ENCODE measurements around the gene ZDHHC18.
A peak's percentile ranks its signal among the peaks of the same experiment; 100 is the strongest.
"Not testable (repeated sequence)": the region's sequence is repeated elsewhere in the genome, so short reads cannot be mapped to it uniquely, and the experiment has no call there.

Gene ZDHHC18

DNA sequence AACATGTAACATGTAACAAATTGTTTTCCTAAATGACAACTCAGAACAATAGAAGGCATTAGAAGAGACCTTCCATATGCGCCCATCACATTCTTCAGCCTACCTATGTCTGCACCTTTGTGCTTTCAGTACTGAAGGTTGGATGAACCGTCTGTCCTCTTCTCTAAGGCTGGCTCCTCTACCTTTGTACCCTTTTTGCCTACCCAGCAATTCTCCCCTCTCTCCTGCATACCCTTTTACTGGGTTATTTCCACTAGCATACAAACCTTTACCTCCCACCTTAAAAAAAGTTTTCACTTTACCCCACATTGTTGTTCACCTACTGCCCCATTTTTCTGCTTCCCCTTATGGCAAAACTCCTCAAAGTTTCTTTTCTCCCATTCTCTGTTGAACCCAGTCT, 33.6 kb upstream of the ZDHHC18 start:
- no peak for DNase-seq

DNA sequence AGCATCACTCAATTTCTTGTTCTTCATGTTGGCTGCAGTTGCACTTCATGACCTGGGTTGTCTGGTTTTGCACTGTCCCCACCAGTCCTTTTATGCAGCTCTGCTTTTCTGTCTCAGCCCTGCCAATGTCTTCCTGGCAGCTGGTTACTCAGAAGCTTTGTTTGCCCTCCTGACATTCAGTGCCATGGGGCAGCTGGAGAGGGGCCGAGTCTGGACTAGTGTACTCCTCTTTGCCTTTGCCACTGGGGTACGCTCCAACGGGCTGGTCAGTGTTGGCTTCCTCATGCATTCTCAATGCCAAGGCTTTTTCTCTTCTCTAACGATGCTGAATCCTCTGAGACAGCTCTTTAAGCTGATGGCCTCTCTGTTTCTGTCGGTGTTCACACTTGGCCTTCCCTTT, 32.1 kb upstream of the ZDHHC18 start:
- DNase-seq = no peak

DNA sequence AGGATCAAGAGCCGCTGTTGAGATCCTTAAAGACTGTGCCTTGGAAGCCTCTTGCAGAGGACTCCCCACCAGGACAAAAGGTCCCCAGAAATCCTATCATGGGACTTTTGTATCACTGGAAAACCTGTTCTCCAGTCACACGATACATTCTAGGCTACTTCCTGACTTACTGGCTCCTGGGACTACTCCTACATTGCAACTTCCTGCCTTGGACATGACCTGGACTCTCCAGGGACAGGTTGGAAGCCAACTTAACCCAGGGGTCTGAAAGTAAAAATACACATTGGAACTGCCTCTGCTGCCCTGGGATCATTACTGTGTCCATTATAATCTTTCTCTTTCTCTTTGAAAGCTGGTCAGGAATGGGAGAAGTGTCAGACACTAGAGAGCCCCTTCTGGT, 28.9 kb upstream of the ZDHHC18 start:
- DNase-seq = no peak

DNA sequence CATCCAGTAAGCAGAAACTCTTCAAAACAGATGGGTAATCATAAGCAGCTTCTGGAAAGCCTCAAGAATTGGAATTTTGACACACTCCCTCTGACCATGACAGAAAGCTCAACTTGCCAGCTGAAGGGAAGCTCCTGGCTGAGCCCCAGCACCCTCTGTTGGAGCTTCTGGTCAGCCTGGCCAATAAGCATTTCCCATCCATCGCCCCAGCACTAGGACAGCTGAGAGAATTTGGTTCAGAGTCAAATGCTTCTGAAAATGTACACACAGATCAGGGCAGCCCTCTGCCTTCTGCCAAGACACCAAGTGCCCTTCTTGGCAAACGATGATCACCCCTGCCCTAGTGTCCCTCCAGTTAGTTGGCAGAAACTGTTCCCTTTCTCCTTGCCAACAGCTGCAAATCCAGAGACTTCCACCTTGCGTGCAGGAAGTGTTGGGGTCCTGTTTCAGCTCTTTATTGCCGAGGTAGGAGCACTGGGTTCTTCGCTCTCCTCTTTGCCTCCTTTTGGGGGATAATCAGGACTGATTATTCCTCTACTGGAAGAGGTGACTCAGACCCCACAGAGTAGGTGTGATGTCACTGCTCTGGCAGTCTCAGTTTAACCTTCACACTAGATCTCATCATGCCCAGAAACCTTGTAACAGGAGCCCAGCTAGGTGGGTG, 26.9 kb upstream of the ZDHHC18 start:
- peak; percentile 40 for DNase-seq

DNA sequence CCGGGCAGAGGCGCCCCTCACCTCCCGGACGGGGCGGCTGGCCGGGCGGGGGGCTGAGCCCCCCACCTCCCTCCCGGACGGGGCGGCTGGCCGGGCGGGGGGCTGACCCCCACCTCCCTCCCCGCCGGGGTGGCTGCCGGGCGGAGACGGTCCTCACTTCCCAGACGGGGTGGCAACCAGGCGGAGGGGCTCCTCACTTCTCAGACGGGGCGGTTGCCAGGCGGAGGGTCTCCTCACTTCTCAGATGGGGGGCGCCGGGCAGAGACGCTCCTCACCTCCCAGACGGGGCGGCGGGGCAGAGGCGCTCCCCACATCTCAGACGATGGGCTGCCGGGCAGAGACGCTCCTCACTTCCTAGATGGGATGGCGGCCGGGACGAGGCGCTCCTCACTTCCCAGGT, 22.6 kb upstream of the ZDHHC18 start:
- DNase-seq = not testable (repeated sequence)

DNA sequence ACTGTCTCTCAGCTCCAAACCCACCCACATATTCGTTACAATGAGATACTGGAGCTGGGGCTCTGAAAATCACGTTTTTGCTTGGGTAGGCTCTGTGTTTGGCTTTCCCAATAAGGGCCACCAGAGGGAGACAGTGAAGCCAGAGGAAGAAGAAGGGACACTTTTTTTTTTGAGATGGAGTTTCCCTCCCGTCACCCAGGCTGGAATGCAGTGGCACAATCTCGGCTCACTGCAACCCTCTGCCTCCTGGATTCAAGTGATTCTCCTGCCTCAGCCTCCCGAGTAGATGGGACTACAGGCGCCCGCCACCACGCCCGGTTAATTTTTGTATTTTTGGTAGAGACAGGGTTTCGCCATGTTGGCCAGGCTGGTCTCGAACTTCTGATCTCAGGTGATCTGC, 16.4 kb upstream of the ZDHHC18 start:
- DNase-seq = peak; percentile 82

DNA sequence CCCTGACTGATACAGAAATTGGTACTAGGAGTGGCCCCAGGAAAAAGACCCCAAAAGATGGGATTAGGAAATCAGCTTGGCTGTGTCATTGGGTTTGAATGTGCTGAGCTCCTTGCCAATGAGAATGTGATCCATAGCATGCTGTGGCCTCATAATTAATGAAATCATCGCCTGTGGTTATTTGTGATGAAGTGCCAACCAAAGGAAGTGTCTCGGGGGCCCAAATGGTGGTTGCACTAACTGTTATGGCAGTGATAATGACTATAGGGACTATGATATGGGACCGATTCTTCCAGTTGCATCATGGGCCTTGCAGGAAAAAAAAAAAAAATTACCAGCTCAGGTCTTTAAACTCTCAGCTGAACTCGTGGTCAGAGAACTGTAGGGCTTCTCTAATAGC, 15.4 kb upstream of the ZDHHC18 start:
- peak; percentile 52 for DNase-seq

DNA sequence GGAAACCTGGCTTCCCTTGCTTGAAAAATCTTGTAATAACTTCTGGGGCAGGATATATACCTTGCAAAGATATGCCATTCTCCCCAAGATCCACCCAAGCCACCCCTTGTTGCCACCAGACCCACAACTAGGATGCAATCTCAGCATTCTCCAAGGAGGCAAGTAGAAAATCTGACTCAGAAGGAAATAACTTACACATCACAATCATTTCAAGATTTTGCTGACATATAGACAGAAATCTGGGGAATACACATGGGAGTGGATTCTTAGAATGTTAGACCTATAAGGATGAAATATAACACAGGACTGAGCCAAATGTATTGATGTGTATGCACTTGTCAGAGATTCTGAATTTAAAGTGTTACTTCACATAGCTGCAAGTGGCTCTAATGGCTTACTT, 14.8 kb upstream of the ZDHHC18 start:
- DNase-seq = no peak

DNA sequence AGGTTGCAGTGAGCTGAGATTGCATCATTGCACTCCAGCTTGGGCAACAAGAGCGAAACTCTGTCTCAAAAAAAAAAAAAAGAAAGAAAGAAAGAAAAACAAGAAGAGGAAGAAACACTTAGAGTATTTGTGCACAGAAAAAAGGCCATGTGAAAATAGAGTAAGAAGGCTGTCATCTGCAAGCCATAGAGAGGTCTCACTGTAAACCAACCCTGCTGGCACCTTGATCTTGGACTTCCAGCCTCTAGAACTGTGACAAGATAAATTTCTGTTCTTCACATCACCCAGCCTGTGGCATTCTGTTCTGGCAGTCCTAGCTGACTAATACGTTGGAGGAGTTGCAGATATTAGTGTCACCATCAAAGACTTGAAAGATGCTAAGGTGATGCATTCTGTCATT, 12.1 kb upstream of the ZDHHC18 start:
- DNase-seq = no peak

DNA sequence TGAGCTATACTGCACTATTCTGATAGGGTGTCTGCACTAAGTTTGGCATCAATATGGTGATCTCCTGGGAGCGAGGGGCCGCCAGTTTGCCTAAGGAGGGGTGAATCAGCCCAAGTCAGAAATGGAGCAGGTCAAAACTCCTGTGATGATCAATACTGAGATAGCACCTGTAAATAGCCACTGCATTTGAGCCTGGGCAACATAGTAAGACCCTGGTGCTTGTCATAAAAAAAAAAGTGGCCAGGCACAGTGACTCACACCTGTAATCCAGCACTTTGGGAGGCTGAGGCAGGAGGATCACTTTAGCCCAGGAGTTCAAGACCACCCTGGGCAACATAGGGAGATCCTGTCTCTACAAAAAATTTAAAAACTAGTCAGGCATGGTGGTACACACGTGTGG, 11.6 kb upstream of the ZDHHC18 start:
- DNase-seq = no peak

DNA sequence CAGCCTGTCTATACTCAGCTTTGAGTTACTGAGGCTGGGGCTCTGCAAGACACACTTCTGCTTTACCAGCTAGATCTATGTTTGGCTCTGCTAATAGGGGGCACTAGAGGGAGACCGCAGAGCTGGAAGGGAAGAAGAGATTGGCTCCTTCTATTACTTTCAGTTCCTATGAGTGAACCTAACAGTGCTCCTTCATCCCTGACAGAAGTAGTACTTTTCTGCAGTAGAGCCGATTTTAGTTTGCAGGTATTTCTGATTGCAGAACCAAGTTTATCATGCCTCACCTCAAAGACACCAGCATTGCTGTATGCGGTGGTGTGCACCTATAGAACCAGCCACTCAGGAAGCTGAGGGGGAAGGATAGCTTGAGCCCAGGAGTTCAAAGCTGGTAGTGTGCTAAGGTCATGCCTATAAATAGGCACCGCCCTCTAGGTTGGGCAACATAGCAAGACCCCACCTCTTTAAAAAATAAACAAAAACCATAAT, 5.7 kb upstream of the ZDHHC18 start:
- DNase-seq = peak; percentile 71

DNA sequence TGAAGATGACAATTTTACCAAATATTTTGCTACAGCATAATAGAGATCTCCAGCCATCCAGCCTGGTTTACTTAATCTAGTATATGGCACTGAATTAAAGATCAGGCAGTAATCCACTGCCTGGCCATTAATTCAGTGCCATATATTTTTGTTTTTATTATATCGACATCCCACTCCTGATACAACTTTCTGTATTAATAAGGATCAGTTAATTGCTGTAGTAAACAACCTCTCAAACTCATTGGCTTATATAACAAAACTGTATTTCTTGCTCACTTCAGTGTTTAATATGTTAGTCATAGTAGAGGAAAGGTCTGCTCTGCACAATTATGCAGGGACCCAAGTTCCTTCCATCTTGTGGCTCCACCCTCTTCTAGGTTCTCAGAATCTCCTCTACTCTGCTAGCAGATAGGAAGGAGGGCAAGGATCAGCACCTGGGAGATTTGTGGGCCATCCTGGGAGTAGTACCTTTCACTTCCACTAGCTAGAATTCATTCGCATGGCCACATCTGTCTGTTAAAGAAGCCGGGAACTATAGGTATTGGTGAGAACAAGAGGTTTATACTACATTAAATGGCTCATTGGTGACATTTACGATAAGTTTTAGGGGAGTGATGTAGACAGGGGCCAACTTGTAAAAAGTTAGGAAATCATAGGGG, 3.6 kb upstream of the ZDHHC18 start:
- DNase-seq = no peak

DNA sequence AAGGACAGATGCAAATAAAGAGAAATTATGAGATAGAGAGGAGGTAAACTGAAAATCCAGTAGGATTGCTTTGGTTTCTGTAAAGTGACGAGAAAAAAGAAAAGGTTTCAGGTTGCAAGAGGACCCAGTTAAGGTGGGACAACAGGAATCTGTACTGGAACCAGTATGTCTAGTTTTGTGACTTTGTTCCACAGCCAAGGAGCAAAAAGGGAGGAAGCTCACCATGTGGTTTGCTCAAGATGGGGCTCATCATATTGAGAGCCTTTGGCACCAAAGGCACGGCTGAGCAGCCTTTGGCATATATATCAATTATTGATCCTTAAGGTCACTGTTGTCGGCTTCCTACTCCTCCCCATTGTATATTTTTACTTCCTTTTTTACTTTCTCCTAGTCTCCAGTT, 1.8 kb upstream of the ZDHHC18 start:
- DNase-seq = no peak

DNA sequence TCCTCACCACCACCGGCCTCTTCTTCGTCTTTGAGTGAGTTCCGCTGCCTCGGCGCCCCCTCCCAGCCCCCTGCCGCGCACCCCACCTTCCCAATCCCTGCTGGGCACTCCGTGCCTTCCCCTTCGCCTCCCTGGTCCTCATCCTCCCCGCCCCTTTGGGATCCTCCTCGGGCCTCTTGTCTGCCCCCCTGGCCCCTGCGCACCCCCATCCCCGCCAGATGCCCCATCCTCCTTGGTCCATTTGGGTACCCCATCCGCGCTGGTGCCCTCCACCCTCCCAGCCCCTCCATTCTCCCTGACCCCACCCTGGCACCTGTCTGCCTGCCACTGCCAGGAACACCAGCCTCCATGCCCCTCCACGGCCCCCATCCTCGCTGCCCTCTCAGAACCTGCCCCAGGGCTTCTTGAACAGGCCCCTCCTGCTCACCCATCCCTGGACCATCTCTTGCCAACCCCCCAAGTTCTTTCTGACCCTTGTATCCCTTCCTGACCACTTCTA, 667 bp downstream of the ZDHHC18 start:
- no peak for DNase-seq

DNA sequence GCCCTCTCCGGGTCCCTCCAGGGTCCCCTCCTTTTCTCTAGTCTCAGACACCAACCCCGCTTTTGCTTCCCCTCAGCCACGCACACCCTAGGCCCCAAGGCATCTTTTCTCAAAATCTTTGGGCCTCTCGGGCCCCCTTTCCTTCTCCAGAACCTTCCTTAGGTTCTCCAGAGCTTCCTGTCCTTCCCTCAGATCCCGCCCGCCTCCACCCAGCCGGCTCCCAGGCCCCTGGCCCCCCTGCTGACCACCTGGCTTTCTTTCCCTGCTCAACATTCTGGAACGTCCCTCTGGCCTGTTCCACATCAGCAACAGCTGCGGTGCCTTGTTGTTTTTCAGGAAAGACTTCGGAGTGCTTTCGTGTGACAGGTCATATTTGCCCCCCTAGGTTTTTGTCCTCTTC, 1.2 kb downstream of the ZDHHC18 start:
- no peak for DNase-seq

DNA sequence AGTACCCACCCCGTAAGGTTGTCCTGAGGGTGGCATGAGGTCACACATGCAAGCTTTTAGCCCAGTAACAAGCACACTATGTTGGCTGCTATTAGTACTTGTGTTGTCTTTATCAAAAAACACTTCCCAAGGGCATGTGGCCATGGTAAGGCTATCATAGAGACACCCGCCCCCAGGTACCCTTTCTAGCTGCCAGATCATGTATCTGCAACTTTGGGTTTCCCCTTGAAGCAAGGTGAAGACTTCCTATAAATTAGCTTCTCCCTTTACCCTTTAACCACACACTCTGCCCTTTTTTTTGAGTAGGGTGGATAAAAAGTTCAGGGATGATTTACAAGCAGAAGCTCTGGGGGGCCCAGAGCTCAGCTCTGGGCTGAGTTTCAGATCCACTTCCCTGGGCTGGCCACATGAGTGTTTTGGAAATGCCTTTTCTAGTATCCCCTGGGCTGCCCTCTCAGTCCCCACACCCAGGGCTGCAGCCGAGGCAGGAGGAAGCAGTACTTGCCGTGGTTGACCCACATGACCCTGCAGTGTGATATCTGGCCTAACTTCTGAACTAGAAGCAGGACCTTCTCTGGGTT, 2.0 kb downstream of the ZDHHC18 start:
- peak; percentile 34 for DNase-seq

DNA sequence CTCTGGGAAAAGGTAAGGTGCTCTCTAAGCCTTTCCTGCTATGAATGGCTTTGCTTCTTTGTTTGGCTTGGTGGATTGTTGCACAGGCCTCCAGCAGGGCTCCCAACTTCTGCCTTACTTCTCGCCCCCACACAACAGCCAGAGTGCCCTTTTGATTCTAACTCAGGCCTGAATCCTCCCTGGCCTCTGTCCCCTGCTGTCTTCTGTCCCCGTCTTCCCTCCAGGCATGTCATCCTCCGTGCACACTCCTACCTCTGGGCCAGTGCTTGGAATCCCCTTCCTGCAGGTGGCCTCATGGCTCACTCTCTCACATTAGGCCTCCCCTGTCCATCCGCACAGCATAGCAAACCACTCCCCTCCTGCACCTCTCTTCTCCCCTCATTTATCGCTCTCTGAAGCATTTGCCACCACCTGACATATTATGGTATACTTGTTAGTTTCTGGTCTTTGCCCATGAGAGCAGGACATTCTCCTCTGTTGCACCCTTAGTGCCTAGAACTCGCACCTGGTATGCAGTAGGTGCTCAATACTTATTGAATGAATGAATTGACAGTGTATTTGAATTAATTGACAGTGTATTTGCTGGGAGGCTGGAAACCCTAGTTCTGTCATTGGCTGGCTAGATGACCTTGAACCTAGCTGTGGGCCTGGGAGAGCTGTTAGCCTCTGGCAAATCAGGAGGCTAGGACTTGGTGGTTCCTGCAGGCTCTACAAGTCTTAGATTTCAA, 2.9 kb downstream of the ZDHHC18 start:
- DNase-seq = no peak

DNA sequence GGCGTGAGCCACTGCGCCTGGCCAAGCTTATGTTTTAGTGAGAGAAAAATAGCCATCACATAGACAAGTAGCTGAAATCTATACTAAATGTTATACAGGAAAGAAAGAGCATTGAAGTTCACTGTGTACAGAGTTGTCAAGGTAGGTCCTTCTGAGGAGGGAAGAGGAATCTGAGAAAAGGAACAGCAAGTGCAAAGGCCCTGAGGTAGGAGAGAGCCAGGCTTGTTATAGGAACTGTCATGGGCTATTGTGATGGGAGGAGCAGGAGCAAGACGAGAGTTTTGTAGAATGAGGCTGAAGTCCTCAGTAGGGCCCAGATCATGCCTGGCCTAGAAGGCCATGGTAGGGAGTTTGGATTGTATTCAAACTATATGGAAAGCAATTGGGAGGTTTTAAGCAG, 4.6 kb downstream of the ZDHHC18 start:
- DNase-seq = no peak

DNA sequence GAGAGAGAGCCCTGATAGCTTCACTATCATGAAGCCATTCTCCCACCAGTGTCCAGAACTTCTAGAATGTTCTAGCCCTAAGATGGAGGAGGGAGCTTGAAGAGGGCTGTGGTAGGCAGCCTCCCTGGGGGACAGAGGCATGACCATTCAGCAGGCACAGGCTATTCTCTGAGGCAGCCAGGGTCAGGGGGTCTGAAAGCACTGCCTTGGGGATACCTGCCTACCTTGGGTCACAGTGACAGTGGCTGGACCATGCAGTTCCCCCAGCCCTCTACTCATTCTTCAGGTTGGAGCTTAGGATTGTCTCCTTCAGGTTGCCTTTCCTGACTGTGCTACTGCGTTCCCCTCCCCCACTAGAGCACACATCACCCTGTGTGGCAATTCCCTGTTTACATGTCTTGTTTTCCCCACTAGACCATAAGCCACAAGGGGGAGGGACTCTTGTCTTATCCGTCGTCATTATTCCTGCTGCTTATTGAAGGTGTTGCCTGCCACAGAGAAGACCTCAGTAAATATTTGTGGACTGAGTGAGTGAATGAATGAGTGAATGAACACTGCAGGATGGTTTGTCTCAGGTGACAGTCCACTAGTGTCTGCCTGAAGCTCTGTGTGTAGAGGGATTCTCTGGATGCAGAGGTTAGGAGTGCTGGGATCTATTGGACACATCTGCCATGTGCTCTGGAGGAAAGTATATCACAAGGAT, 5.2 kb downstream of the ZDHHC18 start:
- peak; percentile 29 for DNase-seq

DNA sequence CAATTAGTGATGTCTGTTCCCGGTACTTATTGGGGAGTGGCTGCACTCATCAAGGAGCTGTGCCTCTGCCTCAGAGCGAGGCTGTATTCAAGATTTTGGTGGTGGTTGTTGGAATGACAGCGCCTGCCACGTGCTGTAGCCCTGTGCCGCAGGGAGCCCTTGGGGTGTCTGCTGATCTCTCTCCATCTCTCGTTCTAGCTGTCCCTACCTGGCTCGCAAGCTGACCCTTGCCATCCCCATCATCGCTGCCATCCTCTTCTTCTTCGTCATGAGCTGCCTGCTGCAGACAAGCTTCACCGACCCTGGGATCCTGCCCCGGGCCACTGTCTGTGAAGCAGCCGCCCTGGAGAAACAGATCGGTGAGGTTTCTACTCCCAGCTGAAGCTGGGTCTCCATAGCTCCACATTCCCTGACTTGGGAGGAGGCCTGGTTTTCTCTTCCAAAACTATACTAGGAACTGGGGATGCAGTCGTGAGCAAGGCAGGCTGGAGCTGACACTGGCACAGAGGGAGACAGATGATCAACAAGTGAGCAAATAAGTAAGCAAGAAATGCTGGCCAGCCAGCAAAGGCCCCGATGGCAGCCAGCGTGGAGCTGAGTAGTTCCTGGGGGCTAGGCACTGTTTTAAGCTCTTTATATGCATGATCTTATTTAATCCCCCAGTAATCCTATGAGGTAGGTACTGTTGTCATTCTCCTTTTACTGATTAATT, 5.9 kb downstream of the ZDHHC18 start:
- DNase-seq = no peak

DNA sequence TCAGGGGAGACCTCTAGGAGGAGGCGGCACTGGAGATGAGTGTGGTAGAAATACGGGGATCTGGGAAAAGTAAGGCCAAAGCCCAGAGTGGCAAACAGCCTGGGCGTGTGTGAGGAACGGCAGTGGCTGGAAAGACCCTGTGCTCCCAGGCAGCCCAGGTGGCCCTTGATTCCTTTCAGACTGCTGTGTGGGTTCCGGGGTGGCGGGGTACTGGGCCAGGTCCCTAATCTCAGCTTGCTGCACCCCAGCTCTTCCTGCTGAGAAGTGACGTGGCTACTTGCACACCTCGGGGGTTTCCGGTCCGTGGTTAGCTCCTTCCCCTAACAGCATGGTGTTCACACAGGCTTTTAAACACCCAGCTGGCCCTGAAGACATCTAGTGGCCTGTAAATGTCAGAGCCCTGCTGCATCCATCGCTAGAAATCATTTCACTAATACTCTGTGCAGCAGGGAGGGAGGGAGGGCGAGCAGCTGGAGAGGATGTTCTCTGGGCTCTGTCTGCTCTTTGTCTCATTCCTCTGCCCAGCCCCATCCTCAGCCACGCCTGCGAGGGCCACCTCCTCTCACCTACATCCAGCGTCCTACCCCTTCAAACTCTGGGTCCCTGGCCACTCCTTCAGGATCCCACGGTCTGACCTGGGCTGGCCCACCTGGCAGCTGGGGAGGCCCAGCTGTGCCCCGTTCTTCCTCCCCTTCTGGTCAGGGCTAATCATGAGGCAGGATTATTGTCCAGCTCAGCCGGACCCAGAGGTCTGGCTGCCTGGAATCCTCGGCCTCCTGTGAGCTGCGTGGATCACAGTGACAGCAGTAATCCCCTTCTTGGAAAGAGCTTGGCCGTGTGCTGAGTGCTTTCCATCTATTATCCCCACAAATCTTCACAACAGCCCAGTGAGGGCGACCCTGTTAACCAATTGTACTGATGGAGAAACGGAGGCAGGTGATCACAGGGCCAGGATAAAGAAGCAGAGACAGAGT, 7.2 kb downstream of the ZDHHC18 start:
- peak; percentile 94 for DNase-seq

Measured in CD4-positive, alpha-beta T cell treated with Interleukin-4 for 4 hours (primary cell).